Measurements from ENCODE around the gene QSOX2.

DNA sequence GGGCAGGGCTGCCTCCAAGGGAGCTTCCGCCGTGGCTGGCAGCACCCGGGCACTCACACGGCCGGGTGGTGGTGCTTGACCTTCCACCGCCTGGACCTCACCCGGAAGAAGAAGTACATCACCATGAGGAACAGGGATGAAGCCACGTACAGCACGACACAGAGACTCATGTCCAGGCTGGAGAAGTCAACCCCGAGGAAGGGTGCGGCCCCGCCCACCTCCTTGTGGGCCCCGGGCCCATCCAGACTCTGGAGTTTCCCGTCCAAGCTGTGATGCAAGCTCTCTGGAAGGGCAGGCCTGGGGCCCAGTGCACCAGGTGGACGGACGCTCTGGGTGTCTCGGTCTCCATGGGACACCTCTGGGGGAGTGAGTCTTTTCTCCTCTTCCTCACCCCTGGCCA is 36.9 kb downstream of the QSOX2 start:
- TF ChIP-seq CTCF (conservative IDR thresholded peaks at IDR 0.05; ENCODE audit: low read length) = no peak
- no peak for TF ChIP-seq EZH2phosphoT487 (IDR thresholded peaks at IDR 0.05; ENCODE audit: borderline replicate concordance, low read depth, low read length)
